T-helper 2 cell treated with Interferon-gamma antibody and Interleukin-4, amounts not matched to agents 100 ng/mL and 5 ng/mL, for 36 hours (primary cell): ENCODE measurements around the gene IGF1R. TPM values are rescaled to one million over a fixed set of nuclear protein-coding genes. Genes with fewer than 3 reads are reported as not detected.

Experiments
- intact Hi-C: fragments of 100-400 bp; cut with micrococcal nuclease; formaldehyde crosslinking; loops from one replicate; pipeline ENCODE4 v1.15.1; 2023
- total RNA-seq: library from RNA; stranded (reverse); gene quantifications from 2 replicates; pipeline ENCODE4 v1.2.3, GENCODE V29; 2022

Gene IGF1R
- total RNA-seq, 1 donor from 2014 or later = 21.3 TPM

GRCh38 chr15:98935736-98936135 is 287.4 kb downstream of the IGF1R start:
- intact Hi-C loops = no loop called here

GRCh38 chr15:98937413-98938104 is 289.2 kb downstream of the IGF1R start:
- intact Hi-C loops = no loop called here

GRCh38 chr15:98938105-98938417 is 289.7 kb downstream of the IGF1R start:
- intact Hi-C loops = no loop called here

- intact Hi-C loops = no loop called here
These were observed 290.5 kb downstream of the IGF1R start for GRCh38 chr15:98938799-98939198.

GRCh38 chr15:98939311-98940080 is 291.2 kb downstream of the IGF1R start:
- intact Hi-C loops = no loop called here

- intact Hi-C loops = no loop called here
These were observed 293.4 kb downstream of the IGF1R start for GRCh38 chr15:98941595-98942255.

GRCh38 chr15:98942431-98942830 is 294.1 kb downstream of the IGF1R start:
- intact Hi-C loops = no loop called here

GRCh38 chr15:98943051-98943508 is 294.7 kb downstream of the IGF1R start:
- intact Hi-C loops = no loop called here

- intact Hi-C loops = no loop called here
These were observed 295.3 kb downstream of the IGF1R start for GRCh38 chr15:98943601-98944151.

- intact Hi-C loops = no loop called here
These were observed 298.2 kb downstream of the IGF1R start for GRCh38 chr15:98946301-98947255.

GRCh38 chr15:98948456-98948855 is 300.1 kb downstream of the IGF1R start:
- intact Hi-C loops = no loop called here

- intact Hi-C loops = no loop called here
These were observed 300.6 kb downstream of the IGF1R start for GRCh38 chr15:98948941-98949340.

- intact Hi-C loops = loop anchor here (10.0 kb wide), 1 partner anchor 105 kb away; no protein-coding TSS in a partner anchor
These were observed 301.3 kb downstream of the IGF1R start for GRCh38 chr15:98949624-98950023.

GRCh38 chr15:98950248-98950647 is 301.9 kb downstream of the IGF1R start:
- intact Hi-C loops = loop anchor here (10.0 kb wide), 1 partner anchor 105 kb away; no protein-coding TSS in a partner anchor

- intact Hi-C loops = loop anchor here (10.0 kb wide), 1 partner anchor 104 kb away; no protein-coding TSS in a partner anchor
These were observed 302.7 kb downstream of the IGF1R start for GRCh38 chr15:98951004-98951403.

- intact Hi-C loops = loop anchor here (10.0 kb wide), 1 partner anchor 103 kb away; no protein-coding TSS in a partner anchor
These were observed 303.4 kb downstream of the IGF1R start for GRCh38 chr15:98951493-98952320.

- intact Hi-C loops = loop anchor here (10.0 kb wide), 1 partner anchor 102 kb away; no protein-coding TSS in a partner anchor
These were observed 304.1 kb downstream of the IGF1R start for GRCh38 chr15:98952381-98952803.

GRCh38 chr15:98953000-98953787 is 304.9 kb downstream of the IGF1R start:
- intact Hi-C loops = loop anchor here (10.0 kb wide), 1 partner anchor 102 kb away; no protein-coding TSS in a partner anchor

GRCh38 chr15:98953968-98954367 is 305.6 kb downstream of the IGF1R start:
- intact Hi-C loops = loop anchor here (10.0 kb wide), 1 partner anchor 101 kb away; no protein-coding TSS in a partner anchor
